GM10847 (cell line): ENCODE results near the gene TBC1D2.

Source experiments
- POLR2A ChIP-seq: IDR thresholded peaks from 2 replicates; pipeline ENCODE4 v1.6.1; 2011; ENCODE audit not compliant: insufficient read length; ENCODE audit errors: extremely low read depth

TBC1D2 gene

GRCh38 chr9:98284754-98285153, 29.3 kb upstream of the TBC1D2 start:
- TF ChIP-seq POLR2A: no peak

- no peak for TF ChIP-seq POLR2A
Observed at GRCh38 chr9:98281281-98281680, 25.8 kb upstream of the TBC1D2 start.

GRCh38 chr9:98280574-98280973, 25.1 kb upstream of the TBC1D2 start:
- no peak for TF ChIP-seq POLR2A

GRCh38 chr9:98280162-98280561, 24.7 kb upstream of the TBC1D2 start:
- TF ChIP-seq POLR2A: no peak

- no peak for TF ChIP-seq POLR2A
Observed at GRCh38 chr9:98276907-98277469, 21.5 kb upstream of the TBC1D2 start.

GRCh38 chr9:98275159-98275558, 19.7 kb upstream of the TBC1D2 start:
- TF ChIP-seq POLR2A: no peak

- no peak for TF ChIP-seq POLR2A
Observed at GRCh38 chr9:98272083-98272482, 16.6 kb upstream of the TBC1D2 start.

GRCh38 chr9:98271479-98271878, 16.0 kb upstream of the TBC1D2 start:
- TF ChIP-seq POLR2A: no peak

GRCh38 chr9:98264516-98264915, 9.1 kb upstream of the TBC1D2 start:
- TF ChIP-seq POLR2A: no peak

- TF ChIP-seq POLR2A: no peak
Observed at GRCh38 chr9:98263482-98264357, 8.3 kb upstream of the TBC1D2 start.

- TF ChIP-seq POLR2A: no peak
Observed at GRCh38 chr9:98263080-98263479, 7.6 kb upstream of the TBC1D2 start.

GRCh38 chr9:98262056-98262455, 6.6 kb upstream of the TBC1D2 start:
- no peak for TF ChIP-seq POLR2A

GRCh38 chr9:98260635-98261034, 5.2 kb upstream of the TBC1D2 start:
- no peak for TF ChIP-seq POLR2A

GRCh38 chr9:98259791-98260190, 4.3 kb upstream of the TBC1D2 start:
- no peak for TF ChIP-seq POLR2A

- no peak for TF ChIP-seq POLR2A
Observed at GRCh38 chr9:98256756-98257155, 1.3 kb upstream of the TBC1D2 start.

- no peak for TF ChIP-seq POLR2A
Observed at GRCh38 chr9:98255061-98255577, 330 bp downstream of the TBC1D2 start.
